Measurements from ENCODE around the gene CERS6. TPM values are rescaled to one million over a fixed set of nuclear protein-coding genes. Genes with fewer than 3 reads are reported as not detected.

Gene CERS6
- total and polyA plus RNA-seq, 2 experiments from 2014 or later, result 7.4 to 35.0 TPM

- H3K4me3 ChIP-seq, result no peak overlapping the region
- peaks cover 4% of the 10 kb centered on the region; the same call in 1 of the 2 replicates for H3K4me1 ChIP-seq (ENCODE audit: insufficient read depth)
- no peaks in the 10 kb centered on the region for H3F3A ChIP-seq (replicated peaks; ENCODE audit: low read depth)
- Mint-ChIP-seq H3K9me3 (no peaks in the 10 kb centered on the region), H3K4me1 (peaks cover 14% of the 10 kb centered on the region), H3K4me3 (no peak overlapping the region), H3K27ac (no peak overlapping the region), H3K27me3 (ENCODE audit: insufficient read depth, low read depth, poor library complexity) (no peaks in the 10 kb centered on the region), H3K36me3 (ENCODE audit: low read depth) (peaks cover 21% of the 10 kb centered on the region)
- no peak overlapping the region for H2AFZ ChIP-seq
- no peaks in the 10 kb centered on the region for H4K20me1 ChIP-seq (replicated peaks; ENCODE audit: insufficient read depth)
- H3K27me3 ChIP-seq (ENCODE audit: insufficient read depth), result no peaks in the 10 kb centered on the region
- TF ChIP-seq STAT1 (IDR thresholded peaks at IDR 0.05; ENCODE audit: unreplicated experiment) (no peak), EZH2phosphoT487 (IDR thresholded peaks at IDR 0.05; ENCODE audit: unreplicated experiment) (no peak), EZH2 (IDR thresholded peaks at IDR 0.05; ENCODE audit: low read depth, unreplicated experiment) (no peak), CREB1 (CRISPR knock-in tag; IDR thresholded peaks at IDR 0.05; ENCODE audit: low read depth) (no peak), JUNB (IDR thresholded peaks at IDR 0.05; ENCODE audit: unreplicated experiment) (no peak), ZNF462 (CRISPR knock-in tag; IDR thresholded peaks at IDR 0.05) (no peak), POLR2AphosphoS5 (IDR thresholded peaks at IDR 0.05; ENCODE audit: low read depth) (no peak), ZNF114 (CRISPR knock-in tag; IDR thresholded peaks at IDR 0.05) (no peak), REST (IDR thresholded peaks at IDR 0.05; ENCODE audit: unreplicated experiment) (no peak), ETS1 (IDR thresholded peaks at IDR 0.05) (no peak), ZNF331 (CRISPR knock-in tag; IDR thresholded peaks at IDR 0.05; ENCODE audit: low read depth) (no peak), NANOG (IDR thresholded peaks at IDR 0.05; ENCODE audit: borderline replicate concordance) (no peak), CTCF (conservative IDR thresholded peaks at IDR 0.05; ENCODE audit: low read depth in 2 of 2) (no peak)
- H3K79me2 ChIP-seq (replicated peaks; ENCODE audit: insufficient read depth), result peaks cover 7% of the 10 kb centered on the region
- ATAC-seq (no peak), DNase-seq (ENCODE audit: low spot score) (no peak)
- H3K27ac ChIP-seq (ENCODE audit: low read depth), result no peak overlapping the region
- no peak overlapping the region for H3K4me2 ChIP-seq
- H3K9me2 ChIP-seq (ENCODE audit: insufficient read depth), result no peaks in the 10 kb centered on the region
- H3K36me3 ChIP-seq (ENCODE audit: insufficient read depth), result no peaks in the 10 kb centered on the region
These were observed 106.9 kb downstream of the CERS6 start for GRCh38 chr2:168562971-168563370.
